SH-SY5Y (cell line): Measurements from ENCODE around the gene SLC16A7.

ENCODE experiments used
- GATA2 ChIP-seq: IDR thresholded peaks from 2 replicates; pipeline ENCODE4 v1.6.1; 2011; ENCODE audit warnings: mild to moderate bottlenecking, low read depth, low read length
- GATA3 ChIP-seq: IDR thresholded peaks from 2 replicates; pipeline ENCODE4 v1.6.1; 2011; ENCODE audit warnings: low read depth, mild to moderate bottlenecking, low read length, moderate library complexity

DNA sequence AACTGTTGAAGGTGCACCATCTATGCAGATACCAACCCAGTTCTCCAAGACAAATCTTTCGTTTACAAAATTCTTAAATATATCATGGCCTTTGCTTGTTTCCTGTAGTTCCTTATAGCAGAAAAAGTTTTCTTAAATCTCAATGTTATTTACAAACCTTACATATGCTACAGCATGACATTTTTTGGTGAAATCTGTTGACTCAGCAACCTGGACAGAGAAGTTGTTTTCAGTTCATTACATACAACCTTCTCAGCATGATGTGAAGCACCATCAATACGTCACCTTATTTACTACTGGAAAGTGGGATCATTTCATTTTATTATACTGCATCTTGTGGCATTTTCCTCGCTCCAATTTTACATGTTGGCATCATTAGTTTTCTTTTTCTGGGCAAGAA is 231.9 kb downstream of the SLC16A7 start:
- TF ChIP-seq GATA2 (no peak), GATA3 (no peak)
